Breast epithelium (tissue), 3 donors: ENCODE data around the gene MRPL19.

Source experiments
- CTCF ChIP-seq, 3 donors: fragments of 450-650 bp; IDR thresholded peaks; one replicate each; pipeline ENCODE4 v1.5.1; 2016 to 2017; ENCODE audit warnings: antibody characterized with exemption in 3 of 3, mild to moderate bottlenecking in 3 of 3, moderate library complexity in 3 of 3
- POLR2A ChIP-seq: fragments of 450-650 bp; IDR thresholded peaks from one replicate; pipeline ENCODE4 v1.6.1; 2016; ENCODE audit warnings: antibody characterized with exemption, mild to moderate bottlenecking, moderate library complexity
- POLR2AphosphoS5 ChIP-seq, 3 donors: sonication (generic); formaldehyde crosslinking; IDR thresholded peaks; one replicate each; pipeline ENCODE4 v1.6.1; 2017; ENCODE audit warnings: antibody characterized with exemption in 3 of 3

- TF ChIP-seq CTCF (IDR thresholded peaks at IDR 0.05) (no peak), POLR2A (no peak), POLR2AphosphoS5 (IDR thresholded peaks at IDR 0.05) (no peak)
Measured at GRCh38 chr2:75605770-75606529, 40.6 kb upstream of the MRPL19 start.
